Erythroblast (primary cell): ENCODE data around the gene MAP2K7.

ENCODE experiments used
- GATA1 ChIP-seq: IDR thresholded peaks from 2 replicates; pipeline ENCODE4 v1.6.1; 2011; ENCODE audit warnings: low read depth, mild to moderate bottlenecking, control low read depth, low read length, moderate library complexity
- POLR2A ChIP-seq: IDR thresholded peaks from 2 replicates; pipeline ENCODE4 v1.6.1; 2011; ENCODE audit warnings: mild to moderate bottlenecking, low read length

- TF ChIP-seq POLR2A (no peak), GATA1 (no peak)
These were observed 12.7 kb downstream of the MAP2K7 start for GRCh38 chr19:7916103-7916954.
